HEK293 (cell line): ENCODE results near the gene CLDN6.
A peak's percentile ranks its signal among the peaks of the same experiment; 100 is the strongest.

Experiments
- RBAK ChIP-seq: fragments of 450-650 bp; formaldehyde crosslinking; IDR thresholded peaks from 2 replicates; pipeline ENCODE4 v1.5.1; 2016; ENCODE audit warnings: missing biosample characterization, missing genetic modification characterization
- REPIN1 ChIP-seq: fragments of 450-650 bp; formaldehyde crosslinking; IDR thresholded peaks from 2 replicates; pipeline ENCODE4 v1.5.1; 2017; ENCODE audit warnings: missing biosample characterization, missing genetic modification characterization, low read depth
- WT1 ChIP-seq: fragments of 450-650 bp; formaldehyde crosslinking; IDR thresholded peaks from 2 replicates; pipeline ENCODE4 v1.5.1; 2016; ENCODE audit warnings: missing biosample characterization, missing genetic modification characterization
- ZBTB17 ChIP-seq: fragments of 450-650 bp; formaldehyde crosslinking; IDR thresholded peaks from 2 replicates; pipeline ENCODE4 v1.5.1; 2016; ENCODE audit warnings: missing biosample characterization, missing genetic modification characterization
- ZBTB49 ChIP-seq: fragments of 450-650 bp; formaldehyde crosslinking; IDR thresholded peaks from 2 replicates; pipeline ENCODE4 v1.5.1; 2016; ENCODE audit warnings: missing biosample characterization, missing genetic modification characterization, low read depth
- ZBTB7A ChIP-seq: fragments of 450-650 bp; formaldehyde crosslinking; IDR thresholded peaks from 2 replicates; pipeline ENCODE4 v1.5.1; 2016; ENCODE audit warnings: low read depth, missing biosample characterization, missing genetic modification characterization
- ZBTB8A ChIP-seq: fragments of 450-650 bp; formaldehyde crosslinking; IDR thresholded peaks from 2 replicates; pipeline ENCODE4 v1.5.1; 2016; ENCODE audit warnings: missing biosample characterization, missing genetic modification characterization
- ZFHX2 ChIP-seq: fragments of 450-650 bp; formaldehyde crosslinking; conservative IDR thresholded peaks from 2 replicates; pipeline ENCODE4 v1.5.1; 2016; ENCODE audit warnings: missing biosample characterization, missing genetic modification characterization
- ZFP37 ChIP-seq: fragments of 450-650 bp; formaldehyde crosslinking; IDR thresholded peaks from 2 replicates; pipeline ENCODE4 v1.5.1; 2016; ENCODE audit warnings: missing biosample characterization, missing genetic modification characterization
- ZNF132 ChIP-seq: fragments of 450-650 bp; formaldehyde crosslinking; IDR thresholded peaks from 2 replicates; pipeline ENCODE4 v1.5.1; 2017; ENCODE audit warnings: missing biosample characterization, missing genetic modification characterization, borderline replicate concordance
- ZNF184 ChIP-seq: fragments of 450-650 bp; IDR thresholded peaks from 2 replicates; pipeline ENCODE4 v1.5.1; 2018; ENCODE audit warnings: missing biosample characterization, mild to moderate bottlenecking, missing genetic modification characterization
- ZNF211 ChIP-seq: fragments of 450-650 bp; formaldehyde crosslinking; IDR thresholded peaks from 2 replicates; pipeline ENCODE4 v1.5.1; 2016; ENCODE audit warnings: low read depth, missing biosample characterization, missing genetic modification characterization
- ZNF335 ChIP-seq: fragments of 450-650 bp; formaldehyde crosslinking; conservative IDR thresholded peaks from 2 replicates; pipeline ENCODE4 v1.5.1; 2016; ENCODE audit warnings: missing biosample characterization, missing genetic modification characterization
- ZNF660 ChIP-seq: fragments of 450-650 bp; IDR thresholded peaks from 2 replicates; pipeline ENCODE4 v1.5.1; 2018; ENCODE audit warnings: missing biosample characterization, mild to moderate bottlenecking, missing genetic modification characterization
- ZNF768 ChIP-seq: fragments of 450-650 bp; formaldehyde crosslinking; IDR thresholded peaks from 2 replicates; pipeline ENCODE4 v1.5.1; 2018; ENCODE audit warnings: missing biosample characterization, mild to moderate bottlenecking, missing genetic modification characterization
- ZNF791 ChIP-seq: fragments of 450-650 bp; formaldehyde crosslinking; IDR thresholded peaks from 2 replicates; pipeline ENCODE4 v1.5.1; 2016; ENCODE audit warnings: missing biosample characterization, missing genetic modification characterization
- ZSCAN18 ChIP-seq: fragments of 450-650 bp; formaldehyde crosslinking; IDR thresholded peaks from 2 replicates; pipeline ENCODE4 v1.5.1; 2016; ENCODE audit warnings: missing biosample characterization, missing genetic modification characterization
- ZSCAN5A ChIP-seq: fragments of 450-650 bp; formaldehyde crosslinking; IDR thresholded peaks from 2 replicates; pipeline ENCODE4 v1.5.1; 2016; ENCODE audit warnings: missing biosample characterization, missing genetic modification characterization
- ZXDB ChIP-seq: fragments of 450-650 bp; formaldehyde crosslinking; IDR thresholded peaks from 2 replicates; pipeline ENCODE4 v1.5.1; 2016; ENCODE audit warnings: missing biosample characterization, missing genetic modification characterization
- TF ChIP-seq, protein P1 (sequence below): fragments of 450-650 bp; formaldehyde crosslinking; IDR thresholded peaks from 2 replicates; pipeline ENCODE4 v1.5.1; 2016; ENCODE audit warnings: missing biosample characterization, missing genetic modification characterization
- TF ChIP-seq, protein P2 (sequence below): fragments of 450-650 bp; formaldehyde crosslinking; IDR thresholded peaks from 2 replicates; pipeline ENCODE4 v1.5.1; 2016; ENCODE audit warnings: missing biosample characterization, missing genetic modification characterization
- TF ChIP-seq, protein P3 (sequence below): fragments of 450-650 bp; formaldehyde crosslinking; IDR thresholded peaks from 2 replicates; pipeline ENCODE4 v1.5.1; 2016; ENCODE audit warnings: missing biosample characterization, missing genetic modification characterization
- TF ChIP-seq, protein P4 (sequence below): fragments of 450-650 bp; formaldehyde crosslinking; conservative IDR thresholded peaks from 2 replicates; pipeline ENCODE4 v1.5.1; 2016; ENCODE audit warnings: low read depth, missing biosample characterization, missing genetic modification characterization

The CLDN6 gene

DNA sequence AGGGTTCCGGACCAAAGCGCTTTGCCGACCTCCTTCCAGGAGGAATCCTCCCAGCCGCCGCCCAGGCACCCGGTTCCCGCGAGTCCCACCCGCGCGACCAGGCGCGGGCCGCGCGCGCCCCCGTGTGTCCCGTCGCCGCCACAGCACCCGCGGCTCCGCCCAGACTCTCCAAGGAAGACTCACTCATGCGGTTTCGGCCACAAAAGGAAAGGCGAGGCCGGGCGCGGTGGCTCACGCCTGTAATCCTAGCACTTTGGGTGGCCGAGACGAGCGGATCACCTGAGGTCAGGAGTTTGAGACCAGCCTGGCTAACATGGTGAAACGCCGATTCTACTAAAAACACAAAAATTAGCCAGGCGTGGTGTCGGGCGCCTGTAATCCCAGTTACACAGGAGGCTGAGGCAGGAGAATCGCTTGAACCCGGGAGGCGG is 34.3 kb downstream of the CLDN6 start (continued):
- TF ChIP-seq, protein P1, sequence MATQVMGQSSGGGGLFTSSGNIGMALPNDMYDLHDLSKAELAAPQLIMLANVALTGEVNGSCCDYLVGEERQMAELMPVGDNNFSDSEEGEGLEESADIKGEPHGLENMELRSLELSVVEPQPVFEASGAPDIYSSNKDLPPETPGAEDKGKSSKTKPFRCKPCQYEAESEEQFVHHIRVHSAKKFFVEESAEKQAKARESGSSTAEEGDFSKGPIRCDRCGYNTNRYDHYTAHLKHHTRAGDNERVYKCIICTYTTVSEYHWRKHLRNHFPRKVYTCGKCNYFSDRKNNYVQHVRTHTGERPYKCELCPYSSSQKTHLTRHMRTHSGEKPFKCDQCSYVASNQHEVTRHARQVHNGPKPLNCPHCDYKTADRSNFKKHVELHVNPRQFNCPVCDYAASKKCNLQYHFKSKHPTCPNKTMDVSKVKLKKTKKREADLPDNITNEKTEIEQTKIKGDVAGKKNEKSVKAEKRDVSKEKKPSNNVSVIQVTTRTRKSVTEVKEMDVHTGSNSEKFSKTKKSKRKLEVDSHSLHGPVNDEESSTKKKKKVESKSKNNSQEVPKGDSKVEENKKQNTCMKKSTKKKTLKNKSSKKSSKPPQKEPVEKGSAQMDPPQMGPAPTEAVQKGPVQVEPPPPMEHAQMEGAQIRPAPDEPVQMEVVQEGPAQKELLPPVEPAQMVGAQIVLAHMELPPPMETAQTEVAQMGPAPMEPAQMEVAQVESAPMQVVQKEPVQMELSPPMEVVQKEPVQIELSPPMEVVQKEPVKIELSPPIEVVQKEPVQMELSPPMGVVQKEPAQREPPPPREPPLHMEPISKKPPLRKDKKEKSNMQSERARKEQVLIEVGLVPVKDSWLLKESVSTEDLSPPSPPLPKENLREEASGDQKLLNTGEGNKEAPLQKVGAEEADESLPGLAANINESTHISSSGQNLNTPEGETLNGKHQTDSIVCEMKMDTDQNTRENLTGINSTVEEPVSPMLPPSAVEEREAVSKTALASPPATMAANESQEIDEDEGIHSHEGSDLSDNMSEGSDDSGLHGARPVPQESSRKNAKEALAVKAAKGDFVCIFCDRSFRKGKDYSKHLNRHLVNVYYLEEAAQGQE (tag by site-specific recombination) = no peak
- TF ChIP-seq ZSCAN5A (tag by site-specific recombination) = no peak
- TF ChIP-seq ZFHX2 (tag by site-specific recombination) = peak; percentile 43; the same call in 1 of the 2 replicates
- no peak for TF ChIP-seq ZNF211 (tag by site-specific recombination)
- TF ChIP-seq ZNF791 (tag by site-specific recombination) = no peak
- TF ChIP-seq, protein P2, sequence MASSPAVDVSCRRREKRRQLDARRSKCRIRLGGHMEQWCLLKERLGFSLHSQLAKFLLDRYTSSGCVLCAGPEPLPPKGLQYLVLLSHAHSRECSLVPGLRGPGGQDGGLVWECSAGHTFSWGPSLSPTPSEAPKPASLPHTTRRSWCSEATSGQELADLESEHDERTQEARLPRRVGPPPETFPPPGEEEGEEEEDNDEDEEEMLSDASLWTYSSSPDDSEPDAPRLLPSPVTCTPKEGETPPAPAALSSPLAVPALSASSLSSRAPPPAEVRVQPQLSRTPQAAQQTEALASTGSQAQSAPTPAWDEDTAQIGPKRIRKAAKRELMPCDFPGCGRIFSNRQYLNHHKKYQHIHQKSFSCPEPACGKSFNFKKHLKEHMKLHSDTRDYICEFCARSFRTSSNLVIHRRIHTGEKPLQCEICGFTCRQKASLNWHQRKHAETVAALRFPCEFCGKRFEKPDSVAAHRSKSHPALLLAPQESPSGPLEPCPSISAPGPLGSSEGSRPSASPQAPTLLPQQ (tag by site-specific recombination) = peak; percentile 82; the same call in 1 of the 2 replicates
- TF ChIP-seq, protein P3, sequence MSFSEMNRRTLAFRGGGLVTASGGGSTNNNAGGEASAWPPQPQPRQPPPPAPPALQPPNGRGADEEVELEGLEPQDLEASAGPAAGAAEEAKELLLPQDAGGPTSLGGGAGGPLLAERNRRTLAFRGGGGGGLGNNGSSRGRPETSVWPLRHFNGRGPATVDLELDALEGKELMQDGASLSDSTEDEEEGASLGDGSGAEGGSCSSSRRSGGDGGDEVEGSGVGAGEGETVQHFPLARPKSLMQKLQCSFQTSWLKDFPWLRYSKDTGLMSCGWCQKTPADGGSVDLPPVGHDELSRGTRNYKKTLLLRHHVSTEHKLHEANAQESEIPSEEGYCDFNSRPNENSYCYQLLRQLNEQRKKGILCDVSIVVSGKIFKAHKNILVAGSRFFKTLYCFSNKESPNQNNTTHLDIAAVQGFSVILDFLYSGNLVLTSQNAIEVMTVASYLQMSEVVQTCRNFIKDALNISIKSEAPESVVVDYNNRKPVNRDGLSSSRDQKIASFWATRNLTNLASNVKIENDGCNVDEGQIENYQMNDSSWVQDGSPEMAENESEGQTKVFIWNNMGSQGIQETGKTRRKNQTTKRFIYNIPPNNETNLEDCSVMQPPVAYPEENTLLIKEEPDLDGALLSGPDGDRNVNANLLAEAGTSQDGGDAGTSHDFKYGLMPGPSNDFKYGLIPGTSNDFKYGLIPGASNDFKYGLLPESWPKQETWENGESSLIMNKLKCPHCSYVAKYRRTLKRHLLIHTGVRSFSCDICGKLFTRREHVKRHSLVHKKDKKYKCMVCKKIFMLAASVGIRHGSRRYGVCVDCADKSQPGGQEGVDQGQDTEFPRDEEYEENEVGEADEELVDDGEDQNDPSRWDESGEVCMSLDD (tag by site-specific recombination) = no peak
- TF ChIP-seq ZBTB17 (tag by site-specific recombination) = peak; percentile 54
- TF ChIP-seq, protein P4, sequence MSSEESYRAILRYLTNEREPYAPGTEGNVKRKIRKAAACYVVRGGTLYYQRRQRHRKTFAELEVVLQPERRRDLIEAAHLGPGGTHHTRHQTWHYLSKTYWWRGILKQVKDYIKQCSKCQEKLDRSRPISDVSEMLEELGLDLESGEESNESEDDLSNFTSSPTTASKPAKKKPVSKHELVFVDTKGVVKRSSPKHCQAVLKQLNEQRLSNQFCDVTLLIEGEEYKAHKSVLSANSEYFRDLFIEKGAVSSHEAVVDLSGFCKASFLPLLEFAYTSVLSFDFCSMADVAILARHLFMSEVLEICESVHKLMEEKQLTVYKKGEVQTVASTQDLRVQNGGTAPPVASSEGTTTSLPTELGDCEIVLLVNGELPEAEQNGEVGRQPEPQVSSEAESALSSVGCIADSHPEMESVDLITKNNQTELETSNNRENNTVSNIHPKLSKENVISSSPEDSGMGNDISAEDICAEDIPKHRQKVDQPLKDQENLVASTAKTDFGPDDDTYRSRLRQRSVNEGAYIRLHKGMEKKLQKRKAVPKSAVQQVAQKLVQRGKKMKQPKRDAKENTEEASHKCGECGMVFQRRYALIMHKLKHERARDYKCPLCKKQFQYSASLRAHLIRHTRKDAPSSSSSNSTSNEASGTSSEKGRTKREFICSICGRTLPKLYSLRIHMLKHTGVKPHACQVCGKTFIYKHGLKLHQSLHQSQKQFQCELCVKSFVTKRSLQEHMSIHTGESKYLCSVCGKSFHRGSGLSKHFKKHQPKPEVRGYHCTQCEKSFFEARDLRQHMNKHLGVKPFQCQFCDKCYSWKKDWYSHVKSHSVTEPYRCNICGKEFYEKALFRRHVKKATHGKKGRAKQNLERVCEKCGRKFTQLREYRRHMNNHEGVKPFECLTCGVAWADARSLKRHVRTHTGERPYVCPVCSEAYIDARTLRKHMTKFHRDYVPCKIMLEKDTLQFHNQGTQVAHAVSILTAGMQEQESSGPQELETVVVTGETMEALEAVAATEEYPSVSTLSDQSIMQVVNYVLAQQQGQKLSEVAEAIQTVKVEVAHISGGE = no peak
- TF ChIP-seq REPIN1 (tag by site-specific recombination) = peak; percentile 60; the same call in 1 of the 2 replicates
- no peak; the same call in 1 of the 2 replicates for TF ChIP-seq ZNF184
- no peak for TF ChIP-seq ZSCAN18 (tag by site-specific recombination)
- no peak for TF ChIP-seq RBAK (tag by site-specific recombination)
- TF ChIP-seq ZNF132 (tag by site-specific recombination) = no peak
- TF ChIP-seq ZBTB8A (tag by site-specific recombination) = peak; percentile 73
- no peak for TF ChIP-seq ZFP37 (tag by site-specific recombination)
- TF ChIP-seq ZNF335 (tag by site-specific recombination) = peak; percentile 96
- no peak for TF ChIP-seq WT1
- TF ChIP-seq ZBTB7A (tag by site-specific recombination) = no peak
- TF ChIP-seq ZBTB49 (tag by site-specific recombination) = no peak
- no peak for TF ChIP-seq ZXDB (tag by site-specific recombination)
- TF ChIP-seq ZNF768 = no peak
- TF ChIP-seq ZNF660 (tag by site-specific recombination) = peak; percentile 86
